Upper lobe of right lung (tissue), 1 donor: Measurements from ENCODE around the gene HDLBP. TPM values are rescaled to one million over a fixed set of nuclear protein-coding genes. Genes with fewer than 3 reads are reported as not detected.

ENCODE experiments used
- ATAC-seq: fragments of 200-7000 bp; cut with Tn5 transposase; one replicate; pipeline ENCODE4 v1.9.1; 2020; ENCODE audit warnings: mild to moderate bottlenecking, moderate library complexity
- DNase-seq: peaks from one replicate; pipeline ENCODE4 v3.0.0-alpha.2; 2020
- H3K27ac ChIP-seq: fragments of 200-600 bp; one replicate; pipeline ENCODE4 v1.8.0; 2022
- H3K27me3 ChIP-seq: fragments of 200-600 bp; one replicate; pipeline ENCODE4 v1.8.0; 2022; ENCODE audit warnings: mild to moderate bottlenecking
- H3K36me3 ChIP-seq: fragments of 200-600 bp; one replicate; pipeline ENCODE4 v1.8.0; 2022
- H3K4me1 ChIP-seq: fragments of 200-600 bp; one replicate; pipeline ENCODE4 v1.8.0; 2022
- H3K4me3 ChIP-seq: fragments of 200-600 bp; one replicate; pipeline ENCODE4 v1.8.0; 2022; ENCODE audit warnings: mild to moderate bottlenecking
- H3K9me3 ChIP-seq: fragments of 200-600 bp; one replicate; pipeline ENCODE4 v1.8.0; 2022
- intact Hi-C: fragments of 100-400 bp; cut with DNase I; formaldehyde crosslinking; loops from one replicate; pipeline ENCODE4 v1.11.0; 2022
- total RNA-seq: library from RNA; stranded (reverse); fragmentation: NEBNext Ultra II Directional; extraction: Animal tissue kit (Norgen Biotek cat#: 25700); gene quantifications from one replicate; pipeline ENCODE4 v1.2.1, GENCODE V29; 2021
- TF ChIP-seq, protein P1 (sequence below): fragments of 200-600 bp; IDR thresholded peaks from one replicate; pipeline ENCODE4 v1.8.0; 2022; ENCODE audit warnings: antibody characterized with exemption
- donor health status: DM: no; HTN: yes; CAD: no; lungs with severe emphysema.

Gene HDLBP
- total RNA-seq, 1 donor from 2014 or later: 444 TPM

DNA sequence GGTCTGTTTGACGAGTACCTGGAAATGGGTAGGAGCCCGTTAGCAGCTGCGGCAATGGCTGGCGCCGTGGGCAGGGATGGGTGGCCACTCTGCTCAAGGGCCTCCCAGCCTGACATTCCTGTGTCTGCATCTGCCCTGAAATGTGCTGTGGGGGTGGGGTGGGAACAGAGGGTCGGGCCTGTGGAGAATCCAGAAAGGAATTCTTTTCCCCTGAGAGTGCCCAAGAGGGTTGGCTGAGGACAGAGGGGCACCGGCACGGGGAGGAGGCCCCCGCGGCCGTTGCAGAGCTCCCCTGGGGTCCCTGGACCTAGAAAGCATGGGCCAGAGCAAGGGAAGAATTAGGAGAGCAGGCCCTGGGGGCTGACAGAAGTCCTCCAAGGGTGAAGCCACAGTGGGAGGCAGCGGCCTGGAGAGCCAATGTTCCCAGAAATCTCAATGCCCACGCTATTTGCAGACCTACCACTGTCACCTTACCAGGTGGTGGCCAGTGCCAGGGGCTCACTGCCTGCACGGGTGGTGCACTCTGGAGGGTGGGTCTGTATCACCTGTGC is 99.2 kb downstream of the HDLBP start:
- ATAC-seq: no peak
- intact Hi-C loops: no loop called here
- Histone ChIP-seq H3K27ac (no peak overlapping the region), H3K27me3 (no peaks in the 10 kb centered on the region), H3K36me3 (no peaks in the 10 kb centered on the region), H3K4me1 (peaks cover 8% of the 10 kb centered on the region), H3K9me3 (no peaks in the 10 kb centered on the region), H3K4me3 (no peak overlapping the region)
- TF ChIP-seq, protein P1, sequence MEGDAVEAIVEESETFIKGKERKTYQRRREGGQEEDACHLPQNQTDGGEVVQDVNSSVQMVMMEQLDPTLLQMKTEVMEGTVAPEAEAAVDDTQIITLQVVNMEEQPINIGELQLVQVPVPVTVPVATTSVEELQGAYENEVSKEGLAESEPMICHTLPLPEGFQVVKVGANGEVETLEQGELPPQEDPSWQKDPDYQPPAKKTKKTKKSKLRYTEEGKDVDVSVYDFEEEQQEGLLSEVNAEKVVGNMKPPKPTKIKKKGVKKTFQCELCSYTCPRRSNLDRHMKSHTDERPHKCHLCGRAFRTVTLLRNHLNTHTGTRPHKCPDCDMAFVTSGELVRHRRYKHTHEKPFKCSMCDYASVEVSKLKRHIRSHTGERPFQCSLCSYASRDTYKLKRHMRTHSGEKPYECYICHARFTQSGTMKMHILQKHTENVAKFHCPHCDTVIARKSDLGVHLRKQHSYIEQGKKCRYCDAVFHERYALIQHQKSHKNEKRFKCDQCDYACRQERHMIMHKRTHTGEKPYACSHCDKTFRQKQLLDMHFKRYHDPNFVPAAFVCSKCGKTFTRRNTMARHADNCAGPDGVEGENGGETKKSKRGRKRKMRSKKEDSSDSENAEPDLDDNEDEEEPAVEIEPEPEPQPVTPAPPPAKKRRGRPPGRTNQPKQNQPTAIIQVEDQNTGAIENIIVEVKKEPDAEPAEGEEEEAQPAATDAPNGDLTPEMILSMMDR: no peak
- no peak for DNase-seq

GRCh38 chr2:241215421-241215820 is 100.1 kb downstream of the HDLBP start:
- Histone ChIP-seq H3K27ac (no peak overlapping the region), H3K36me3 (no peaks in the 10 kb centered on the region), H3K4me1 (peaks cover 8% of the 10 kb centered on the region), H3K4me3 (no peak overlapping the region), H3K9me3 (no peaks in the 10 kb centered on the region), H3K27me3 (no peaks in the 10 kb centered on the region)
- TF ChIP-seq, protein P1: no peak
- ATAC-seq: no peak
- intact Hi-C loops: no loop called here
- no peak for DNase-seq

- no peak overlapping the region for H3K4me3 ChIP-seq
- TF ChIP-seq, protein P1: no peak
- H3K9me3 ChIP-seq: no peaks in the 10 kb centered on the region
- DNase-seq: no peak
- no peak overlapping the region for H3K27ac ChIP-seq
- H3K36me3 ChIP-seq: no peaks in the 10 kb centered on the region
- no peak for ATAC-seq
- no peaks in the 10 kb centered on the region for H3K27me3 ChIP-seq
- intact Hi-C loops: no loop called here
- peaks cover 8% of the 10 kb centered on the region for H3K4me1 ChIP-seq
Observed at GRCh38 chr2:241214766-241215165, 100.7 kb downstream of the HDLBP start.

DNA sequence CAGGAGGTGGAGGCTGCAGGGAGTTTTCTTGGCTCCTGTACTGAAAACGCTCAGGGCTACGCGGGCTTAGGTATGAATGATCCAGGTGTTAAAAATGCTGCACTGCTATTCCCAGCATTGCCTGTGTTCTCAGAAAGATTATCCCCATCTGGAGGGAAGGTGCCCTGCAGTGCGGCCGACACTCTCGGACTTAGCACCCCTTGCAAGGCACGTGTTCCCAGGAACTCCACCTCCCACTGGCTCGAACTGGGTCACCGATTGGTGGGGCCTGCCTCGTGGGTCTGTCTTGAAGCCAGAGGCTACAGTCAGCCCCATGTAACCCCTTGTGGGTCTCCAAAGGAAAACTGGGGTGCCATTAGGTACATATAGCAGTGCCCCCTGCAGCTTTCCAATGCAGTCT is 101.3 kb downstream of the HDLBP start:
- H3K36me3 ChIP-seq: no peaks in the 10 kb centered on the region
- ATAC-seq (no peak), DNase-seq (no peak)
- no peaks in the 10 kb centered on the region for H3K9me3 ChIP-seq
- no peaks in the 10 kb centered on the region for H3K27me3 ChIP-seq
- no peak overlapping the region for H3K4me3 ChIP-seq
- intact Hi-C loops: no loop called here
- H3K27ac ChIP-seq: no peak overlapping the region
- TF ChIP-seq, protein P1: no peak
- H3K4me1 ChIP-seq: peaks cover 6% of the 10 kb centered on the region

GRCh38 chr2:241213567-241213966 is 101.9 kb downstream of the HDLBP start:
- H3K27me3 ChIP-seq: no peaks in the 10 kb centered on the region
- H3K4me1 ChIP-seq: no peaks in the 10 kb centered on the region
- H3K36me3 ChIP-seq: no peaks in the 10 kb centered on the region
- no peak for ATAC-seq
- H3K9me3 ChIP-seq: no peaks in the 10 kb centered on the region
- no peak for DNase-seq
- intact Hi-C loops: no loop called here
- H3K27ac ChIP-seq: no peak overlapping the region
- H3K4me3 ChIP-seq: no peak overlapping the region
- TF ChIP-seq, protein P1: no peak

DNA sequence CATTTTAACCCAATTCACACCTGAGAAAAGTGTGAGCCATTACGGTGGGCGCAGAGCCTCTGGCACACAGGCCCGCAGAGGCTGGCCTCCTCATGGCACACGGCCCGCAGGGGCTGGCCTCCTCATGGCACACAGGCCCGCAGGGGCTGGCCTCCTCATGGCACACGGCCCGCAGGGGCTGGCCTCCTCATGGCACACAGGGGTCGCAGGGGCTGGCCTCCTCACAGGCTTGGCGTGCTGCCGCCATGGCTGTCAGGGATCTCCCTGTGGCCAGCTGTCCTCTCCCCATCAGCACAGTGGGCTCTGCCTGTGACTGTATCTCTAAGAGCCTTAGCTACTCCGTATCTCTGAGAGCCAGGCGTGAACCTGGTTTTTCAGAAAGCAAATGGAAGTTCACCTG is 102.4 kb downstream of the HDLBP start:
- no peaks in the 10 kb centered on the region for H3K4me1 ChIP-seq
- TF ChIP-seq, protein P1: no peak
- DNase-seq: no peak

More for the DNA sequence above, 102.4 kb downstream of the HDLBP start:
- H3K9me3 ChIP-seq: no peaks in the 10 kb centered on the region
- ATAC-seq: no peak
- no peaks in the 10 kb centered on the region for H3K27me3 ChIP-seq
- intact Hi-C loops: no loop called here
- no peaks in the 10 kb centered on the region for H3K36me3 ChIP-seq
- no peak overlapping the region for H3K27ac ChIP-seq
- no peak overlapping the region for H3K4me3 ChIP-seq
